ENCODE measurements around the gene OPN4. TPM values are rescaled to one million over a fixed set of nuclear protein-coding genes. Genes with fewer than 3 reads are reported as not detected.

Gene OPN4
- total and polyA plus RNA-seq, 2 donors (not counting 3 experiments of a cell fraction or from before 2014, with no cell fraction given): not detected

- dilution Hi-C loops (cut with MboI; ENCODE audit: extremely low pct_ligation_motif_present, low sequenced_read_pairs): no loop called here
- intact Hi-C loops (cut with micrococcal nuclease): no loop called here
- FAIRE-seq: no peak
These were observed 53.2 kb downstream of the OPN4 start for GRCh38 chr10:86707505-86707904.

More at GRCh38 chr10:86707505-86707904, 53.2 kb downstream of the OPN4 start:
- H3K79me2 ChIP-seq (ENCODE audit: control insufficient read depth, insufficient read depth, low read length): no peaks in the 10 kb centered on the region
- CTCF ChIA-PET: no interaction called here
- no peaks in the 10 kb centered on the region for H3K36me3 ChIP-seq (ENCODE audit: control insufficient read depth in 2 of 2, extremely low read depth in 1 of 2, insufficient read depth in 2 of 2, low read length in 2 of 2)
- BruUV-seq (replicated peaks): no TSS peak
- no peaks in the 10 kb centered on the region for H4K20me1 ChIP-seq (replicated peaks; ENCODE audit: control insufficient read depth, extremely low read depth, insufficient read depth, low read length)
- no peak overlapping the region for H3K4me3 ChIP-seq (replicated peaks in 1 of 3; ENCODE audit: insufficient read depth in 1 of 3, low read depth in 1 of 3, low read length in 3 of 3)
- H3K9ac ChIP-seq (replicated peaks; ENCODE audit: extremely low read depth, insufficient read depth, low read length): no peak overlapping the region
- no peak for TF ChIP-seq MAX (IDR thresholded peaks at IDR 0.05; ENCODE audit: insufficient read depth, insufficient read length)
- TF ChIP-seq GATA2 (IDR thresholded peaks at IDR 0.05; ENCODE audit: insufficient read depth, insufficient read length, low read depth, low read length): no peak
- TF ChIP-seq POLR2A (IDR thresholded peaks at IDR 0.05; ENCODE audit: low read depth, low read length): no peak
- TF ChIP-seq MYC (IDR thresholded peaks at IDR 0.05; ENCODE audit: low read depth, low read length): no peak
- no peak for TF ChIP-seq EZH2 (IDR thresholded peaks at IDR 0.05; ENCODE audit: borderline replicate concordance, low read depth, low read length, severe bottlenecking)
- TF ChIP-seq JUN (IDR thresholded peaks at IDR 0.05; ENCODE audit: borderline replicate concordance, insufficient read depth, insufficient read length, low read depth): no peak
- TF ChIP-seq, protein P1, sequence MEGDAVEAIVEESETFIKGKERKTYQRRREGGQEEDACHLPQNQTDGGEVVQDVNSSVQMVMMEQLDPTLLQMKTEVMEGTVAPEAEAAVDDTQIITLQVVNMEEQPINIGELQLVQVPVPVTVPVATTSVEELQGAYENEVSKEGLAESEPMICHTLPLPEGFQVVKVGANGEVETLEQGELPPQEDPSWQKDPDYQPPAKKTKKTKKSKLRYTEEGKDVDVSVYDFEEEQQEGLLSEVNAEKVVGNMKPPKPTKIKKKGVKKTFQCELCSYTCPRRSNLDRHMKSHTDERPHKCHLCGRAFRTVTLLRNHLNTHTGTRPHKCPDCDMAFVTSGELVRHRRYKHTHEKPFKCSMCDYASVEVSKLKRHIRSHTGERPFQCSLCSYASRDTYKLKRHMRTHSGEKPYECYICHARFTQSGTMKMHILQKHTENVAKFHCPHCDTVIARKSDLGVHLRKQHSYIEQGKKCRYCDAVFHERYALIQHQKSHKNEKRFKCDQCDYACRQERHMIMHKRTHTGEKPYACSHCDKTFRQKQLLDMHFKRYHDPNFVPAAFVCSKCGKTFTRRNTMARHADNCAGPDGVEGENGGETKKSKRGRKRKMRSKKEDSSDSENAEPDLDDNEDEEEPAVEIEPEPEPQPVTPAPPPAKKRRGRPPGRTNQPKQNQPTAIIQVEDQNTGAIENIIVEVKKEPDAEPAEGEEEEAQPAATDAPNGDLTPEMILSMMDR (IDR thresholded peaks at IDR 0.05; ENCODE audit: extremely low read depth in 1 of 2, insufficient read depth in 1 of 2, low read depth in 1 of 2, low read length in 2 of 2): no peak
- TF ChIP-seq FOS (IDR thresholded peaks at IDR 0.05; ENCODE audit: borderline replicate concordance, insufficient read depth, low read length): no peak
- no peak for TF ChIP-seq POLR2AphosphoS5 (IDR thresholded peaks at IDR 0.05; ENCODE audit: insufficient read depth, low read depth, low read length)
- no peak overlapping the region for H3K4me2 ChIP-seq (ENCODE audit: insufficient read depth, low read length)
- H3K4me1 ChIP-seq (ENCODE audit: control insufficient read depth, extremely low read depth, insufficient read depth, low read length): no peaks in the 10 kb centered on the region
- H2AFZ ChIP-seq (ENCODE audit: low read depth, low read length): no peak overlapping the region
- H3K27ac ChIP-seq (ENCODE audit: insufficient read depth, low read depth, low read length): no peak overlapping the region
- H3K9me3 ChIP-seq (replicated peaks; ENCODE audit: control insufficient read depth, insufficient read depth, low read length): no peaks in the 10 kb centered on the region
- H3K9me1 ChIP-seq (replicated peaks; ENCODE audit: control insufficient read depth, extremely low read depth, insufficient read depth, low read length): no peaks in the 10 kb centered on the region
- H3K27me3 ChIP-seq (ENCODE audit: control insufficient read depth in 2 of 2, insufficient read depth in 2 of 2, low read length in 2 of 2): peaks cover 19 to 50% of the 10 kb centered on the region in 2 experiments
- DNase-seq (ENCODE audit: low read depth, low spot score): no peak
- POLR2A ChIA-PET: no interaction called here

Measured in endothelial cell of umbilical vein (primary cell).